SW 1271 (cell line): Measurements from ENCODE around the gene ENO1.

Experiments
- DNase-seq, 2 experiments: peaks; one replicate each; lab custom pipeline; 2025; lab: John Stamatoyannopoulos, UW

Gene ENO1

DNA sequence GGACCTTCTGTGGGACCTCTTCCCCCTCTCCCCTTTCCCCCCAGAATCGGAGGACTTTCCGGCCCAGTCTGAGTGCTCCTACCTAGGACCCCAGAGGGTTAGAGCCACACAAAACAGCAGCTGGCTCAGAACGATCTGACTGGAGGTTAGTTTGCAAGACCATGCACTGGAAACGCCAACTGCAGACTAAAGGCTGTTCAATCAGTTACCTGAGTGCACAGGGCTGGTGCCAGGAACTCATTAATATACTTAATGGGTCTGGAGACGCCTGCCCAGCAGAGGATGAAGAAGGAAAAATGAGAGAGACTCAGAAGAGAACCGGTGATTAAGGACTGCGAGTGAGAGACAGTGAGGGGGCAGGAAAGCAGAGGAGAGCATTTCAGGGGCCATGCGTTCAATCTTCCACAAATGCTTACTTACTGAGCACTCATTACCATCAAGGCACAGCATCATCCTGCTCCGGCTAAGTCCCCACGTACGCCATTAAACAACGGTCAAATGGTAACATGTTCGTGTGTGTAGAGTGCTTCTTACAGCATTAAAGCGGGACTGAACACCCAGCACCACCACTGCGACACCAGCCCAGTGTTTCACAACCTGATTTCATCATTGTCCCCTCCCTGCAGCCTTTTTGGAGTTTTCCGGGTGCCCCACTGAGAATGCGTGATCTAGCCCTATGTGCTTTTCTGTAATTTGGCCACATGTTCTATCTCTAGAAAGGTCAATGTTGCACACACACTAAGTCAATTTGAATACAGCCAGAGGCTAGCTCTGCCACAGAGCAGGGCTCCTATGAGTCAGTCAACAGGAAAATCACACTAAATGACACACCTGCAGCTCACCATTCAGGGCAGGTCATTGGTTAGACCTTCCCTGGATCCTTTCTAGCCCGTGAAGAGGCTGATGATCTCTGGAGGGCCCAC lies 7.6 kb downstream of the ENO1 start:
- no peak for DNase-seq

- DNase-seq = no peak
These were observed 8.4 kb downstream of the ENO1 start for GRCh38 chr1:8870103-8870502.

GRCh38 chr1:8867878-8868567 lies 10.5 kb downstream of the ENO1 start:
- no peak for DNase-seq

- DNase-seq = no peak
These were observed 11.6 kb downstream of the ENO1 start for GRCh38 chr1:8866792-8867415.

DNA sequence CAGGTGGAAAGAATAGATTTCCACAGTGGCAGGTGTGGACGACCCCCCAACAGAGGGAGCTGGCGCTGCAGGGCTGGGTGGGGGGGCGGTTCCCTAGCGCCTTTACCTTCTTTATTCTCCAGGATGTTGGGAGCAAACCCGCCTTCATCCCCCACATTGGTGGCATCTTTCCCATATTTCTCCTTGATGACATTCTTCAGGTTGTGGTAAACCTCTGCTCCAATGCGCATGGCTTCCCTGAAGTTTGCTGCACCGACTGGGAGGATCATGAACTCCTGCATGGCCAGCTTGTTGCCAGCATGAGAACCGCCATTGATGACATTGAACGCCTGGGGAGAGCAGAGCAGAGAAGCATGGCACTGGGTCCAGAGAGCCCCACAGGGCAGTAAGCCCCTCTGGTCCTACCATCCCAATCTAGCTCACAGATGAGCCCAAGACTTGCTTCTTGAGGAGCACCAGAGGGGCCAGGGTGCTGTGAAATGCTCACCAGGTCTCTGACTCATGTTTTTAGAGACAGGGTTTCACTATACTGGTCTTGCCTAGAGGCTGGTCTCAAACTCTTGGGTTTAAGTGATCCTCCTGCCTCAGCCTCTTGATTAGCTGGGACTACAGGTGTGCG lies 12.2 kb downstream of the ENO1 start:
- no peak for DNase-seq

GRCh38 chr1:8864713-8865344 lies 13.7 kb downstream of the ENO1 start:
- no peak for DNase-seq

DNA sequence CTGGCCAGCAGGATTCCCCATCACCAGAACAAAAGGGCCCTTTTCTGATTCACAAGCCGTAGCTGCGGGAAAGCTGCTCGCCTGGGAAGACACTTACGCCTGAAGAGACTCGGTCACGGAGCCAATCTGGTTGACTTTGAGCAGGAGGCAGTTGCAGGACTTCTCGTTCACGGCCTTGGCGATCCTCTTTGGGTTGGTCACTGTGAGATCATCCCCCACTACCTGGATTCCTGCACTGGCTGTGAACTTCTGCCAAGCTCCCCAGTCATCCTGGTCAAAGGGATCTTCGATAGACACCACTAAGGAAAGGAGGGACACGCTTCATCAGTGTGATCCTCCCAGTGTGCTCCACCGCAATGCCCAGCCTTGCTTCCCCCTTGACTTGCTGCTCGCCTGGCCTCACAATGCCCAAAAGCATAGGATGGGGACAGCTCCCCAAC lies 14.7 kb downstream of the ENO1 start:
- DNase-seq = no peak

GRCh38 chr1:8863138-8863537 lies 15.3 kb downstream of the ENO1 start:
- no peak for DNase-seq

- no peak for DNase-seq
These were observed 16.0 kb downstream of the ENO1 start for GRCh38 chr1:8862528-8862927.

- no peak for DNase-seq
These were observed 17.6 kb downstream of the ENO1 start for GRCh38 chr1:8860738-8861516.

GRCh38 chr1:8858888-8859706 lies 19.4 kb downstream of the ENO1 start:
- DNase-seq = peak; percentile 23 to 63

DNA sequence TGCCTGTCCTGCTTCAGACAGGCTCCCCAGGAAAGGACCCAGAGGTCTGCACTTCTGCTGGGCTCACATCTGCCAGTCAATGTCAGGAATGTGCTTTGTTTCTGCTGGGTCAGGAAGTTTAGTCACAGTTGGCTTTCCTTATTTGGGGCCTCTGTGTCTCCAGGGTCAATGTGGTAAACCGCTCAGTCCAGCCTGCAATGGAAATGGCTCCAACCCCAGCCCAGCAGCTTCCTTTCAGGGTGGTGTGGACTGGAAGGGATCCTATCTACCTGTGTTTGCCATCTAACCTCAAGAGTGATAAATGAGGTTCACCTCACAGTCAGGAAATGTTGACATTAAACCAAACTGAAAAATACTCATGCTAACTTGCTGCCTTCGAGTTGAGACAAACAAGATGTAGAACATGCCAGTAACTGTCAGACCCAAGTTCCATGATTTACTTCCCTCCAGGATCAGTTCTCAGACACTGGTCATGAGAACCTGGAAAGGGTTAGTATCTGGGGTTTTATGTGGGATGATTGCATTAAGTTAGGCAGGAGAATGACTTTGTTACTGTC lies 20.3 kb downstream of the ENO1 start:
- DNase-seq = peak in 1 of 2 experiments; percentile 80

- no peak for DNase-seq
These were observed 21.6 kb downstream of the ENO1 start for GRCh38 chr1:8856689-8857412.

DNA sequence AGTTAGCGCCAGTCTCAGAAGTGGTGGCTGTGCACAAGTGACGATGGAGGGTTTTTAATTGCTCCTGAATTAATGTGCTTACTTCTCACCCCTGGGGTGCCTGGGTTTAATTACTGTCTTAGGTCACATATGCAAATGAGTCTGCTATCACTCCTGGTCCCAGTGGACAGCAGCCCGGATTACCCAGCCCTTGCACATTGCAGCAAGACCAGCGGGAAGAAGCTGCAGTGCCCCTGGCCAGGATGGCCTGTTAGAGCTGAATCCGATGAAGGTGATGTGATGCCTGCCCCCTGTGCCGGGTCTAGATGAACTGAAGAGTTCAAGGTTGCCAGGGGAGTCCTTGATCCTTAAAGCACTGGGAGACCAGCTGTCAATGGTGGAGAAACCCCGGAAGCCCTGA lies 24.2 kb downstream of the ENO1 start:
- no peak for DNase-seq

- DNase-seq = no peak
These were observed 27.4 kb downstream of the ENO1 start for GRCh38 chr1:8851060-8851459.

DNA sequence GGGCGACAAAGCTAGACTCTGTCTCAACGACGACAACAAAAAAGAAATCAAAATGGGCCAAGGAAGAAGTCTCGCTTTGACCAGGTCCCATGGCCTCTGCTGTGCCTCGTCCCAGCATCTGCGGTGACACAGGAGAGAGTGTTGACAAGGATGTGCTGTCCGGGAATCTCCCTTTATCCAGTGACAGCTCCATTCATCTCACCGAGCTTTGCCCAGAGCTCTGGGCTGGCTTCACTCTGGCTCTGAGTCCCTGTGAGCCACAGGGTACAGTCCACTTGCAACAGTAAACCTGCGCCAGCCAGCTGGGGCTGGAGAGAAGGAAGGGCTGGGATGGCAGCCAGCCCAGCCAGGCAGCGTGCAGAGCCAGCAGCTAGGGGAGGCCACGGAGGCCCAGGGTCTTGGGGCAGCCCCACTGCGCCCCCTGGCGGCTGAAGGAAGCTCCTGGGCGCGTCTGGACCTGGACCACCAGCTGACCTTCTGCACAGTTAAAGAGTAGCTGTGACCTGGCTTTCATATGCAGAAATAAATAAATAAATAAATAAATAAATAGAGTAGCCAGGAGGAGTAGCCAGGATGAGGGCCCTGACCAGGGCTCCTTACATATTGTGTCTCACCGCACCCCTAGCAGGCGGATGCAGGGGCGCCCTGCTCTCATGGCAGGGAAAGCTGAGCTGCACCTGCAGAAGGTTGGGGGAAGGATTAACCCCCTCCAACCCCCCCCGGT lies 29.7 kb downstream of the ENO1 start:
- peak in 1 of 2 experiments; percentile 67 for DNase-seq

DNA sequence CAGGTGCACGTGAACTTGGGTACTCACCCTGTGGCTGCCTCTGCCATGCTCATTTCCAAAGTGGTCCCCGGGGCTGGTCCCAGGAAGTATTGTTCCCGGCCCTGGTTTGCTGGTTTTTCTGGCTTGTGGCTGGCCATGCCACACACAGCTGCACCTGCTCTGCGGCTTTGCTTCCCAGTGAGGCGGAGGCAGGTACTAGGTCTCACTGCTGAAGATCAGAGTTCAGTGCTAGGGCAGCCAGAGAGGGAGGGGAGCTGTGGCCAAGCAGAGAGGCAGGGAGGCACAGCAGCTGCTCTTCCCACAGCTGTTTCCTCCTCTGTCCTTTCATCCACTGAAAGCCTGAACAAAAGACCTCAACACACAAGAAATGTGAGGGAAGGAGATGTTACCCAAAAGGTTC lies 30.5 kb downstream of the ENO1 start:
- DNase-seq = no peak

DNA sequence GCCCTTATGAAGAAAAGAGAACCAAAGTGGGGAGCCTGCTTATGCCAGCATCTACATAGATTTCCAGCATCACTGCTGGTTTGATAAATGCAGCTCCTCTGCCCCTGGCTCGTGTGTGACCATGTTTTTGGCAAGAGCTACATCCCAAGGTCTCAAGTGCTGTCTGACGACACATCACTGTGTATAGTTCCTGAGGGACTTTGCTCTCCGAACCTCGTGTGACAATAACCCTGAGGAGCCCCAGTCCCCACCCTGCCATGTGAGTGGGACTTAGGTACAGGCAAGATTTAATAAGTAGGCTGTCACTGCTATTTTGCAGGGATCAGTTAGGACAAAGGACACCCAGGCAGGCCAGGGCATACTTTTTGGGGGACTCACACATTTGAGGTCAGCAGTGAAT lies 32.2 kb downstream of the ENO1 start:
- no peak for DNase-seq
